HL-60 (cell line): ENCODE measurements around the gene ADARB1.

Experiments
- GABPA ChIP-seq: IDR thresholded peaks from 2 replicates; pipeline ENCODE4 v1.6.1; 2012; ENCODE audit warnings: low read depth
- POLR2AphosphoS5 ChIP-seq: IDR thresholded peaks from 2 replicates; pipeline ENCODE4 v1.6.1; 2012; ENCODE audit warnings: low read depth
- SPI1 ChIP-seq: IDR thresholded peaks from 2 replicates; pipeline ENCODE4 v1.6.1; 2012; ENCODE audit warnings: low read depth, mild to moderate bottlenecking, borderline replicate concordance
- TF ChIP-seq, protein P1 (sequence below): IDR thresholded peaks from one replicate; pipeline ENCODE4 v1.5.1; 2011; ENCODE audit warnings: low read length, control low read depth, inconsistent platforms; ENCODE audit not compliant: insufficient read depth
- TF ChIP-seq, protein P2 (sequence below): IDR thresholded peaks from 2 replicates; pipeline ENCODE4 v1.6.1; 2012; ENCODE audit warnings: low read depth; ENCODE audit not compliant: insufficient replicate concordance

DNA sequence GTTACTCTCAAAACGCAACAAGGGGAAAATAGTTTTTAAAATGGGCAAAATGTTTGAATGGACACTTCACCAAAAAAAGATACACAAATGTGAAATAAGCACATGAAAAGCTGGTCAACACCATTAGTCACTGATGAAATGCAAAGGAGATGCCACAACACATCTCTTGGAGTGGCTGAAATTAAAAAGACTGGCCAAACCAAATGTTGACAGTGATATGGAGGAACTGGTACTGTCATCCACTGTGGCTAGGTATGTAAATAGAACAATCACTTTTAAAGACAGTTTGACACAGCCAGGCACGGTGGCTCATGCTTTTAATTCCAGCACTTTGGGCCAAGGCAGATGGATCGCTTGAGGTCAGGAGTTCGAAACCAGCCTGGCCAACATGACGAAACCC, 122.2 kb downstream of the ADARB1 start:
- TF ChIP-seq, protein P1, sequence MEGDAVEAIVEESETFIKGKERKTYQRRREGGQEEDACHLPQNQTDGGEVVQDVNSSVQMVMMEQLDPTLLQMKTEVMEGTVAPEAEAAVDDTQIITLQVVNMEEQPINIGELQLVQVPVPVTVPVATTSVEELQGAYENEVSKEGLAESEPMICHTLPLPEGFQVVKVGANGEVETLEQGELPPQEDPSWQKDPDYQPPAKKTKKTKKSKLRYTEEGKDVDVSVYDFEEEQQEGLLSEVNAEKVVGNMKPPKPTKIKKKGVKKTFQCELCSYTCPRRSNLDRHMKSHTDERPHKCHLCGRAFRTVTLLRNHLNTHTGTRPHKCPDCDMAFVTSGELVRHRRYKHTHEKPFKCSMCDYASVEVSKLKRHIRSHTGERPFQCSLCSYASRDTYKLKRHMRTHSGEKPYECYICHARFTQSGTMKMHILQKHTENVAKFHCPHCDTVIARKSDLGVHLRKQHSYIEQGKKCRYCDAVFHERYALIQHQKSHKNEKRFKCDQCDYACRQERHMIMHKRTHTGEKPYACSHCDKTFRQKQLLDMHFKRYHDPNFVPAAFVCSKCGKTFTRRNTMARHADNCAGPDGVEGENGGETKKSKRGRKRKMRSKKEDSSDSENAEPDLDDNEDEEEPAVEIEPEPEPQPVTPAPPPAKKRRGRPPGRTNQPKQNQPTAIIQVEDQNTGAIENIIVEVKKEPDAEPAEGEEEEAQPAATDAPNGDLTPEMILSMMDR: no peak
- TF ChIP-seq GABPA: no peak
- no peak for TF ChIP-seq POLR2AphosphoS5
- TF ChIP-seq, protein P2, sequence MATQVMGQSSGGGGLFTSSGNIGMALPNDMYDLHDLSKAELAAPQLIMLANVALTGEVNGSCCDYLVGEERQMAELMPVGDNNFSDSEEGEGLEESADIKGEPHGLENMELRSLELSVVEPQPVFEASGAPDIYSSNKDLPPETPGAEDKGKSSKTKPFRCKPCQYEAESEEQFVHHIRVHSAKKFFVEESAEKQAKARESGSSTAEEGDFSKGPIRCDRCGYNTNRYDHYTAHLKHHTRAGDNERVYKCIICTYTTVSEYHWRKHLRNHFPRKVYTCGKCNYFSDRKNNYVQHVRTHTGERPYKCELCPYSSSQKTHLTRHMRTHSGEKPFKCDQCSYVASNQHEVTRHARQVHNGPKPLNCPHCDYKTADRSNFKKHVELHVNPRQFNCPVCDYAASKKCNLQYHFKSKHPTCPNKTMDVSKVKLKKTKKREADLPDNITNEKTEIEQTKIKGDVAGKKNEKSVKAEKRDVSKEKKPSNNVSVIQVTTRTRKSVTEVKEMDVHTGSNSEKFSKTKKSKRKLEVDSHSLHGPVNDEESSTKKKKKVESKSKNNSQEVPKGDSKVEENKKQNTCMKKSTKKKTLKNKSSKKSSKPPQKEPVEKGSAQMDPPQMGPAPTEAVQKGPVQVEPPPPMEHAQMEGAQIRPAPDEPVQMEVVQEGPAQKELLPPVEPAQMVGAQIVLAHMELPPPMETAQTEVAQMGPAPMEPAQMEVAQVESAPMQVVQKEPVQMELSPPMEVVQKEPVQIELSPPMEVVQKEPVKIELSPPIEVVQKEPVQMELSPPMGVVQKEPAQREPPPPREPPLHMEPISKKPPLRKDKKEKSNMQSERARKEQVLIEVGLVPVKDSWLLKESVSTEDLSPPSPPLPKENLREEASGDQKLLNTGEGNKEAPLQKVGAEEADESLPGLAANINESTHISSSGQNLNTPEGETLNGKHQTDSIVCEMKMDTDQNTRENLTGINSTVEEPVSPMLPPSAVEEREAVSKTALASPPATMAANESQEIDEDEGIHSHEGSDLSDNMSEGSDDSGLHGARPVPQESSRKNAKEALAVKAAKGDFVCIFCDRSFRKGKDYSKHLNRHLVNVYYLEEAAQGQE: no peak
- TF ChIP-seq SPI1: no peak
